ENCODE measurements around the gene C2CD3.

Gene C2CD3

GRCh38 chr11:73972620-73973449 lies 198.0 kb downstream of the C2CD3 start:
- H3K4me1 Mint-ChIP-seq (ENCODE audit: low read depth): peaks cover 97% of the 10 kb centered on the region
- peaks cover 21% of the 10 kb centered on the region for H3K36me3 Mint-ChIP-seq
- no peaks in the 10 kb centered on the region for H3K27me3 Mint-ChIP-seq
- H3K4me3 Mint-ChIP-seq: no peak overlapping the region
- H3K9me3 Mint-ChIP-seq (ENCODE audit: low read depth): no peaks in the 10 kb centered on the region
- peak overlapping the region; percentile 89 for H3K27ac Mint-ChIP-seq

DNA sequence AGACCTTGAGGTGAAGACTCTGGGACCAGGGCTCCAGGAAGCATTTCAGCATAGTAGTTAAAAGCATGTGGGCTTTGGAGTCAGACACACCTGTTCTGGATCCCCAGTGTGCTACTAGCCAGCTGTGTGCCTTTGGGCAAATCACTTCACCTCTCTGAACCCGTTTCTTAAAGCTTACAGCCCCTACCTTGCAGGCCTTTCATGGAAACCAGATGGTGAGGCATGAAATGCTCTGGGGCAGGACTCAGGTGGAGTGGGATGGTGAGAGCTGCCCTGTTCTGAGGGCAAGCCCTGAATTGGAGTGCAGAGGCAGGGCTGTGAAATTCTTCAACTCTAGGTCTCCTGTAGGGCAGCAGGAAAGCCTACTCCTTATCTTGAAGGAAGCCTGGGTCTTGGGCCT lies 198.6 kb downstream of the C2CD3 start:
- Mint-ChIP-seq H3K27ac (peak overlapping the region; percentile 89), H3K4me1 (ENCODE audit: low read depth) (peaks cover 96% of the 10 kb centered on the region), H3K9me3 (ENCODE audit: low read depth) (no peaks in the 10 kb centered on the region), H3K27me3 (no peaks in the 10 kb centered on the region), H3K4me3 (no peak overlapping the region), H3K36me3 (peaks cover 17% of the 10 kb centered on the region)

GRCh38 chr11:73971175-73971719 lies 199.6 kb downstream of the C2CD3 start:
- peaks cover 11% of the 10 kb centered on the region for H3K36me3 Mint-ChIP-seq
- H3K9me3 Mint-ChIP-seq (ENCODE audit: low read depth): no peaks in the 10 kb centered on the region
- H3K27ac Mint-ChIP-seq: peak overlapping the region; percentile 87

GRCh38 chr11:73969991-73970800 lies 200.6 kb downstream of the C2CD3 start:
- peak overlapping the region; percentile 7 for H3K4me3 Mint-ChIP-seq
- no peaks in the 10 kb centered on the region for H3K27me3 Mint-ChIP-seq

More at GRCh38 chr11:73971175-73971719, 199.6 kb downstream of the C2CD3 start:
- Mint-ChIP-seq H3K4me1 (ENCODE audit: low read depth) (peaks cover 89% of the 10 kb centered on the region), H3K4me3 (no peak overlapping the region), H3K27me3 (no peaks in the 10 kb centered on the region)

DNA sequence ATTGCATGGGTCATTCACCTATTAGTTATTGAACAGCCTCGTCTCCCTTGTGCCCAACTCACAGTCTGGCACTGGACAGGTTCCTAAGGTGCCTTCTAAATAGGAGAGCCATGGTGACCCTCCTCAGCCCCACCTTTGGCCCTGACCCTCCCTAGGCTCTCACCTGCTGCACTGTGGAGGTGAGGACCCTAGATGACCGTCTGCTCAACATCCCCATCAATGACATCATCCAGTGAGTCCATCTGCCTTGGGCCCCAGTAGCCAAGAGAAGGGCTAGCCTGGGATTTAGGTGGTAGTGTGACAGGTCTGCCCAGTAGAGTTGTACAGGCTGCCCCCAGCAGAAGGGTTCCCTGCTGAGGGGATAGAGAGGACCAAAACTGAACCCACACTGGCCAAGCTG lies 201.7 kb downstream of the C2CD3 start:
- peak overlapping the region; percentile 87 for H3K27ac Mint-ChIP-seq
- H3K36me3 Mint-ChIP-seq: no peaks in the 10 kb centered on the region
- H3K4me3 Mint-ChIP-seq: peak overlapping the region; percentile 0
- peaks cover 84% of the 10 kb centered on the region for H3K4me1 Mint-ChIP-seq (ENCODE audit: low read depth)
- no peaks in the 10 kb centered on the region for H3K9me3 Mint-ChIP-seq (ENCODE audit: low read depth)
- H3K27me3 Mint-ChIP-seq: no peaks in the 10 kb centered on the region

More at GRCh38 chr11:73969991-73970800, 200.6 kb downstream of the C2CD3 start:
- Mint-ChIP-seq H3K36me3 (peaks cover 6% of the 10 kb centered on the region), H3K4me1 (ENCODE audit: low read depth) (peaks cover 88% of the 10 kb centered on the region), H3K27ac (peak overlapping the region; percentile 87), H3K9me3 (ENCODE audit: low read depth) (no peaks in the 10 kb centered on the region)

DNA sequence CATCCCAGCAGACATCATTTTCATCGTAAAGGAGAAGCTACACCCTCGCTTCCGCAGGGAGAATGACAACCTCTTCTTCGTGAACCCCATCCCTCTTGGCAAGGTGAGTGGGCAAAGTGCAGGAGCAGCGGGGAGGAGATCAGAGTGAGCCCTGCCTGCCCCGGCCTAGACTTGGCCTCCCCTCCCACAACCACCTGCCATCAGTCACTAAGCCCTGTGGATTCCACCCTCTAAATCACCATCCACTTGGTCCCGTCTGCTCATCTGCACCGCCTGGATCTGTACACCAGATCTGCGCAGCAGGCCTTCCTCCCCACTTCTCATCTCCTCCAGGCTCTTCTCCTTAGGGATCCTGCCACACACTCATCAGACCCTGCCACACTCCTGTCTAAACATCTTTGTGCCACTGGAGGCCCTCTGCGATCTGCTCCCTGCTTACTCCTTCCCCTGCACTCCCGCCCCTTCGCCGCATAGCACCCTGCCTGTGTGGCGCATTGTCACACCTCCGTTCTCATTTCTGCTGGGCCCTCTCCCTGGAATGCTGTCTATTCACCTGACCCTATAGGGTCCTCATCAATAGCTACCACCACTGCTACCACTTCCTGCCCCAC lies 202.3 kb downstream of the C2CD3 start:
- Mint-ChIP-seq H3K36me3 (no peaks in the 10 kb centered on the region), H3K4me3 (peak overlapping the region; percentile 13), H3K9me3 (ENCODE audit: low read depth) (no peaks in the 10 kb centered on the region), H3K27ac (peak overlapping the region; percentile 87), H3K4me1 (ENCODE audit: low read depth) (peaks cover 81% of the 10 kb centered on the region), H3K27me3 (no peaks in the 10 kb centered on the region)

DNA sequence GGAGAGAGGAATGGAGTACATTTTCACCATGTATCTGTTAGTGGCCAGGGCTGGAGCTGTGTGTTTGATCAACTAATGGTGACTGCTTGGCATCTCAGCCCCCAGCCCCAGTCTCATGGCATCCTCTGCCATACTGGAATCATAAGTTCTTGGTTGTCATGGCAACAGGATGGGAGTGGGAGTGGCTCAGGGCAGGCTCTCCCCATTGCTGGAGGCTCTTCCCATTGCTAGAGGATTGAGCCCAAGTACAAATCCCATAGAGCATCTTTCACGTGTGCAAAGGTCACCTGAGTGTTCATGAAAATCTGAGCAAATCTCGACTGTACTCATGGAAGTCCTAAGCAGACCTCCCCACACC lies 205.1 kb downstream of the C2CD3 start:
- H3K4me1 Mint-ChIP-seq (ENCODE audit: low read depth): peaks cover 55% of the 10 kb centered on the region
- no peak overlapping the region for H3K27ac Mint-ChIP-seq

DNA sequence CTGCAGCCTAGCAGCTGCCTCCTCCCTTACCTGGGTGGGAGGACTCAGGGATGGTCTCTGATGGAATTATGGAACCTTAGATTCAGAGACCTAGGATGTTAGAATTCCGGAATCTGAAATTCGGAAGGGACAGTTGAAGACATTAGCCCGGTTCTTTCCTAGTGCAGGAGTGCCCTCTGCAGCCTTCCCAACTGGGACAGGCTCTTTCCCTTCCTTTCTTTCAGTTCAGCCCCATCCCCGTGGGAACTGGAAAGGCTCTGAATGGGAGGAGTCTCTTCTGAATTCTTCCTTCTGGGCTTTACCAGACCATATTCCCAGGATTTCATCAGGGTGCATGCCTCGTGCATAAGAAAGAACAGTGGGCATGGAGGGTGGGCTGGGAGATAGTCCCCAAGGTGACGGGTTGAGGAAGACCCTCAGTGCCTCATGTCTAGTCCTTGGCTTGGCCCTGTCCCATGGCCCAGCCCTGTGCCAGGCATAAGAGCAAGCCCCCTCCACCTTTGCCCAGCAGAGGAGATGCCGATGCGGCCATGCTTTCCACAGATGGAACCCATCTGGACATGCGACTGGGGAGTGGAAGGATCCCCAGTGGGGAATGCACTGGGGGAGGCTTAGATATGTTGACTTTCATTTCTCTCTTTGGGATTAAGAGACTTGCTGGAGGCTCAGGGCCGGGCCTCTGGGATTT lies 205.6 kb downstream of the C2CD3 start:
- H3K9me3 Mint-ChIP-seq (ENCODE audit: low read depth): no peaks in the 10 kb centered on the region
- no peaks in the 10 kb centered on the region for H3K36me3 Mint-ChIP-seq
- H3K4me1 Mint-ChIP-seq (ENCODE audit: low read depth): peaks cover 51% of the 10 kb centered on the region
- H3K27me3 Mint-ChIP-seq: no peaks in the 10 kb centered on the region
- no peak overlapping the region for H3K4me3 Mint-ChIP-seq
- no peak overlapping the region for H3K27ac Mint-ChIP-seq

More for the DNA sequence above, 205.1 kb downstream of the C2CD3 start:
- Mint-ChIP-seq H3K27me3 (no peaks in the 10 kb centered on the region), H3K36me3 (no peaks in the 10 kb centered on the region), H3K4me3 (no peak overlapping the region), H3K9me3 (ENCODE audit: low read depth) (no peaks in the 10 kb centered on the region)

GRCh38 chr11:73963861-73964260 lies 206.9 kb downstream of the C2CD3 start:
- H3K36me3 Mint-ChIP-seq: no peaks in the 10 kb centered on the region
- H3K4me1 Mint-ChIP-seq (ENCODE audit: low read depth): peaks cover 37% of the 10 kb centered on the region
- no peak overlapping the region for H3K4me3 Mint-ChIP-seq
- no peak overlapping the region for H3K27ac Mint-ChIP-seq
- no peaks in the 10 kb centered on the region for H3K27me3 Mint-ChIP-seq
- H3K9me3 Mint-ChIP-seq (ENCODE audit: low read depth): no peaks in the 10 kb centered on the region
